Stimulated activated CD4-positive, alpha-beta T cell treated with anti-CD3 and anti-CD28 coated beads, TNF-alpha, amount 100 ng/mL, for 1 hour (primary cell): ENCODE results near the gene PTPRD.

Source experiments
- DNase-seq, 3 donors: peaks; one replicate each; pipeline ENCODE4 v3.0.0-alpha.2; 2020; ENCODE audit warnings: low read depth in 3 of 3, low spot score in 1 of 3

Gene PTPRD

DNA sequence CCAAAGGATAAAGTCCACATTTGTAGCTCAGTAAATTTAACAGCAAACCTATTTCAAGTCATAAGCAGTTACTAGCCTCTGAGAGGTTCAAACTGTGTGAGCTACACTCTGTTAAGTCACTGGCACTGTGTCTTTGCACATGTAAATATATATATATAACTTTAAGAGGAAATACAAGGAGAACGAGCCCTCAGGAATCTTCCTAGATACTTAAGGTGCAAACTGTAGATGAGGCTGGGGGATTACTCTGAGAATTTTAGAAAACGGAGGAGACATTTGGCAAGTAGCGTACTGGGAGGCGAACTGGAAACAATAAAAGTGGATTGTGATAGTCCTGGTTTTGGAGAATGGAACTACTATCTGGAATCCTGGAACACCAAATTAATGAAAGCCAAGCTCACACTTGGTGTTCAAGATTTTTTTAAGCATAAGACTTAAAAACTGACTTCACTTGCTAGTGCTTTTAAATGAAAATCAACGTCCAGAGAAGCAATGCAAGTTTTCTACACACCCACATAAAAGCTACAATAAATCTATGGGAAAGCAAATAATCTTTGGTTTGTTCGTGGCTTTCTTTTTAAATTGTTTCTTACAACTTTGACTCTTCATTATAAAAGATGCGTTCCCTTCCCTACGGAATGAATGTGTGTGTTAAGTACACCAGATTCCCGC, 1756.3 kb downstream of the PTPRD start:
- DNase-seq: no peak

DNA sequence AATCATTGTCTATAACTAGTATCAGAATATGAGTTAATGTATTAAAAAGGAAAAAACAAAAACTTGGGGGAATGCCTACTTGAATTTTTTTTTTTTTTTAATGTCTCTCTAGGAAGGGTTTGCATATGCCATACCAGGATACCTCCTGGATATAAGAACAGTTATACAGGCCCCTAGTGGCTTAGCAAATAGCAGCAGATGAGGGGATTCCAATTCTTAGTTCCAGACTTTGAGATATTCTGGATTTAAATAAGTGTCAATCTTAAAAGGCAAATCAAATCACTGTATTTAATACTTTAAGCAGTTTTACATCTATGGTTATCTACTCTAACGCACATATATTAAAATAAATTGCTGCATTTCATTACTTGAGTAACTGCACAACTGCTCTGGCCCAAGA, 1757.8 kb downstream of the PTPRD start:
- no peak for DNase-seq

DNA sequence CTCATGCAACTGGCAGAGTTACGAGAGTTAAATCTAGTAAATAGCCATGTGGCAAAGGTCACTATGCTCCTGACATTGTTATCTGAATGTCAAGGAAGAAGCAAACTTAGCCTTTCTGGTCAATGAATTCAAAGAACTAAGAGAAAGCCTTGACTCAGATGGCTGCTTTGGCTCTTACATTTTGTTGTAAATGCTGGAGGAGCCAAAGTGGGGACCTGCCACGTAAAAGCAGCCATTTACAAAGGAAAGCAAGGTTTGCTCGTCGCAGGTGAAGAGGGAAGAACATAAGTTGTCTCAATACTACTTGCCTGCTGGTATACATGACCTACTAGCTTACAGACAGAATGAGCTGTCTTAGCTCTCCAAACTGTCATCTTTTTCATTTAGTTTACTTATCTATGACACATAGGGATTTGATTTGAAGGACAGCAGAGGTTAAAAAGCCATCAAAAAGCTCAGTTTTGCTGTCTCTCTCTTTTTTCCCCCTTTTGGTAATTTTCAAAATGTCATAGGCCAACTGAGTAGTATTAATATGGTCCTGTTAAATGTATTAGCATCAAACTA, 1760.4 kb downstream of the PTPRD start:
- DNase-seq: no peak

DNA sequence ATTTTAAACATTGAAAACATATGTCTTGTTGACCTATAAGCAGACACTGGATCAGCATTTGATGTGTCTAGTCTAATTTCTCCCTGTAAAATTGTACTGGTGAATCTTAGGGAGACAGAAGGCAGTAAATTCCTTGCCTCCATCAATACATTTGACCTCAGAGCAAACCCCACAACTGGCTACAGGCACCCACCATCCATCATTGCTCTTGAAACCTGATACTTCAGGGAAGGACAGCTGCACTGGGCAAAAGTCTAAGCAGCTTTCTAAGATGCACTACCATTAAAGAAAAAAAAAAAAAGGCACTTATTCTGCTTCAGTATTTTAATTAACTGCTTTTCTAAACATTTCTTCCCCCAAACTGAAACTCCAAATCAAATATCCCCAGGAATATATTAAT, 1761.9 kb downstream of the PTPRD start:
- no peak for DNase-seq

DNA sequence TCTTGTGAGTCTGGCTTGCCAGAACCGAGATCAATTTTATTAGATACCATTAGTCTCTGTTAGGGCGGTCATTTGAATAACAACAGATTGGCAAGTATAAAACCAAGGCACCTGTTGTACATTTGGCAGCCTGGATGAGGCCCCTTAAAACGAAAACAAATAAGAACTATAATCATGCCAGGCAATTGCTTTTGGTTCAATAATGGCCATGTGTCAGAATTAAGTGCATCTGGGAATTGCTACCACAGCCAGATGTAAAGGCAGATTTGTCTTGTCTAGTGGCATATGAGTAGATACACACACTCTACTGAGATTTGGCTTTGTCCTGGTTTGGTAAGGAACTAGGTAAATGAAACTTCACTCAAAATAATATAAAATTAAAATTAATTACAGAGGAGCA, 1767.0 kb downstream of the PTPRD start:
- no peak for DNase-seq

DNA sequence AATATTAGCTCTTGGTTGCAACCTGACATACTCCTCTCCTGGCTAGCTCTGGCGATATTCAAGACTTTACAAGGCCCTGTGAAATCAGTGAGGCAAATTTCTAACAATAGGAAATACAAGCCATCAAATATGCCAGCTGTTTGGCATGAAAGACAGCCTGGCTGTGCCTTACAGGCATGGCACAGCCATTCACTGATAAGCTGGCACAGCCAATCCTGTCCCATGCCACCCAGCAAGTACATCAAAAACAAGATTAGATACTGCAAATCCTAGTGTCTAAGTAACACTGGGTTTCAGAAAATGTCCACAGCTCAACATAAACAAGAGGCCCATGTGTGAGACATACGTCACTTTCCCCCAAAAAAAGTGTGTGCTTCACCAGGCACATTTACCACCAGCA, 1767.4 kb downstream of the PTPRD start:
- no peak for DNase-seq

DNA sequence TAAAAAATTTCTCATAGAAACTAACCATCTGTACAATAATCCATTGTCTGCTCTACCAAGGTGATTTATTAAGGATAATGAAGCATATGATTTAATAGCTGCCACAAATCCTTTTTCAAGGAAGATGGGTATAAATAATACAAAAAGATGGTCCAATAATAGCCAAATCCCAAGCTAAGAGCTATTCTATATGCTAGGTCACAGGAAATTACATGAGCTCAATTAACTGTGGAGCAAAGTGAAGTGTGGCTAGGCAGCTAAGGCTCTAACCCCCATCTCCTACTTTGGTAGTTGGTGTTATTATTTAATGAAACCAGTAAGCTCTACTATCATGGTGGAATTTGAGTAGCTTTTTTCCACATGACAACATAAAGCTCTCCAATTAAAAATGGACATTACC, 1768.3 kb downstream of the PTPRD start:
- no peak for DNase-seq

DNA sequence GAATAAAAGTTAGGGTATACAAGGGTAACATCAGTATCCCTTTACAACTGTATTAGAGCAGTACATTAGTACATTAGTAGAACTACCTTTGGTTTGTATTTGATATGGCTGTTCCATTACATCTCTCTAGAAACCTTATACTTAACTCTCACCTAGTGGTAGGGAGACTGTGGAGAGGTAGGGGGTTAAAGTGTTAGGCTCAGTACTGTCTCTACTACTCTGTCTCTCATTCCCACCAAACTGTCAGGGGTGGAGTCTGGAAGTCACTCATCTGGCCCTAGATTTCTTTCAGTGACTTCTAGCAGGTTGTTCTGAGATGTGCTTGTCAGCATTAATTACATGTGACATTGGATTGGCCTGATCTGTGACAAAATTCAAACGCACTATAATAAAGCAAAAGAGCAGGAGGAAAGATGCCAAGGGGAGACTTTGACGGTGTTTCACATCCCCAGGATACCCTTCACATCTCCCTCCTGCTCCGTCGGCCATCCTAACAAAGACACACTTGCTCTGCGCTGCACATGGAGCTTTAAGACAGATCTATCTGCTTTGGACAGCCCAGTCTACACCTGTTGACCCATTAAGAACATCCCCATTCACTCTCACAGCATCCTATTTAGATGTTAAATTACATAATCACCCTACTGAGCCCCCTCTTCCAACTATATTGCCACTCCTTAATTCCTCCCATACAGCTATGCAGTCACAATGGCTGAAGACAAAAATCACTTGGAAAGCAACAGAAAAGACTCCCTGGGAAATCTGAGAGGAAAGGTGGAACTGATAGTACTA, 1770.2 kb downstream of the PTPRD start:
- no peak for DNase-seq

DNA sequence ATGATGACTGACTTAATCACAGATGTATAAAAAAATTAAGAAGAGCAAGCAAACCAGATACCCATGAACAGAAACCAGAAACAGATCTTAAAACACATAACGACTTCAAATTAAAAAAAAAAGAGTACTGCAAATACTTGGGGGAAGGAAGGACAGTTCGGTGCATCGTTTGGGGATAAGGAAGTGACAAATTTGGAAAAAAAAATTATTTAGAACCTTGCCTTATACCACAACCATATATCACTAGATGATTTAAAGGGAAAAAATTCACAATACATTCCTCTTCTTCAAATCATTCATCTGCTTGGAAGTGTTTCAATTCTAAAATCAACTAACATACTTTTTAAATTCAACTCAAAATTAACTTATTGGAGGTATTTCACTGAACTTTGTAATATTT, 1774.7 kb downstream of the PTPRD start:
- DNase-seq: no peak

DNA sequence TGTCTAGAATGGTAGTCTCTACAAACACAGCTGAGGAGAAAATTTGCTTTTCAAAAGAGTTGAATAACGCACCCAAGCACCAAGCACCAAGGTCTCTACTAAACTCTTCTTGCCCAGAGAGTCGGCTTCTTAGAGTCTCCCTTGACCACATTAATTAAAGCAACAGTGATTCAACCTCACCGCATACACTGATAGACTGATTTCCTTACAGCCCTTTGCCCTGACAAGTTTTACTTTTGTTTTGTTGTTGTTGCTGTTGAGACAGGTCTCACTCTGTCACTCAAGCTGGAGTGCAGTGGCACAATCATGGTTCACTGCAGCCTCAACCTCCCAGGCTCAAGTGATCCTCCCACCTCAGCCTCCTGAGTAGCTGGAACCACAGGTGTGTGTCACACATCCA, 1777.5 kb downstream of the PTPRD start:
- no peak for DNase-seq

DNA sequence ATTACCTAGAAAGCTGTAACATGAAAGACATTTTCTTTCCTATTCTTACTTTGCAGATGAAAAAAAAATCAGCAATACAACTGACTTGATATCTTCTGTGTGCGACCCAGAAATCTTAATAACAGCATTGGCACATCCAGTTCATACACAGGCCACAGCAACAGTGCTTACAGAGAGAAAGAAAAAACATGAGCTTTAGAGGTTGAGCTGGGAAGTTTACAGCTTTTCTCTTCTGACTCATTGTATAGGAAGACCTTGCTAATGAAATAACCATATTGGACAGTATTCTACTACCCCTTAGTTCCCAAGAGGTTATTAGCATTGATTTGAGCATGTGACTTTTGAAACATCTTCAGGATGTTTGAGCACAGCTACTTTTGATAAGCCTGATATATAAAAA, 1779.8 kb downstream of the PTPRD start:
- no peak for DNase-seq

DNA sequence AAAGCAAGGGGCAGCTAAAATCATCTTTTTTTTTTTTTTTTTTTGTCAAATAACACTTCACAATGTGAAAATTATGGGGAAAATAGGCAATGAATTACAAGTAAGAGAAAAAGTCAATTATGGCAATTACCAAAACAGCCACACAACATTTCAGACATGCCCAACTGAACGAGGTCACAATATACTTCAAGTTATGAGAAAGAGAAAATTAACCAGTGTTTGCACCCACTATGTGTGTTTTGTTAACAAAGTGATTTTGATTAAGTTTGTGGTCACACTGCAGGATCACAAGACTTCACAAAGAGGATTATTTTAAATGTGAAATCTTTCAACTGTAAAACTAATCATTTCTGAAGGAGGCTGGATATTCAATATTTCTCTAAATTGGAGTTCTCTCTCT, 1780.4 kb downstream of the PTPRD start:
- no peak for DNase-seq

DNA sequence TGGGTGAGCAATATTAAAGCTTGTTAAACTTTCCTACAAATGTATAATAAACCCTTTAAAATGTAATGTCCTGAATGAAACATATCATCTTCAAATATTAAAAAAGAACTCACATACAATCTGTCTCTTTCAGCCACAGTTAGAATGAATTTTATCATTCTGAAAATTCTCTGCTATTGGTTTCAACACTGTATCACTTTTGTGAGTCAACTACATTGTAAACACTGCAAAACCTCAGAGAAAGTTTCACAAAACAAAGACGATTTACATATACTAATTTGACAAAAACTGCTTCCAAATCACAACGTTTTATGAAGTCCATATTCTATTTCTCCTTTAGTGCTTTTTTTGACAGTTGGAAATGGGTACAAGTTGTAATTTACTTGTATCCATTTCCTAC, 1781.2 kb downstream of the PTPRD start:
- no peak for DNase-seq

DNA sequence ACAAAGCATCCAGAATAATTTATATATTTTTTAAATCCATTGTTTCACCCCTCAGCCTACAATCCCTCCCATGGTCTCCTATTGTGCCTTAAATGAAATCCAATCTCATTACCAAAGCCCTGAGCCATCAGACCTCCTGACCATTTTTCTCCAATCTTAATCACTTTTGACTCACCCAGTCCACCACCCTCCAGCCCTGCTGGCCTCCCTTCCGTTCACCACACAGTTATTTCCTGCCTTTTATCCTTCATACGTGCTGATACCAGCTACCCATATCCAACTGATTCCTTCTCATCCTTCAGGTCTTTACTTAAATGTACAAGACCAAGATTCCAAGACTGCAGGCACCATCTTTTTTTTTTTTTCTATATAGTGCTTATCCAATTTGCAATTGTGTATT, 1786.5 kb downstream of the PTPRD start:
- no peak for DNase-seq

DNA sequence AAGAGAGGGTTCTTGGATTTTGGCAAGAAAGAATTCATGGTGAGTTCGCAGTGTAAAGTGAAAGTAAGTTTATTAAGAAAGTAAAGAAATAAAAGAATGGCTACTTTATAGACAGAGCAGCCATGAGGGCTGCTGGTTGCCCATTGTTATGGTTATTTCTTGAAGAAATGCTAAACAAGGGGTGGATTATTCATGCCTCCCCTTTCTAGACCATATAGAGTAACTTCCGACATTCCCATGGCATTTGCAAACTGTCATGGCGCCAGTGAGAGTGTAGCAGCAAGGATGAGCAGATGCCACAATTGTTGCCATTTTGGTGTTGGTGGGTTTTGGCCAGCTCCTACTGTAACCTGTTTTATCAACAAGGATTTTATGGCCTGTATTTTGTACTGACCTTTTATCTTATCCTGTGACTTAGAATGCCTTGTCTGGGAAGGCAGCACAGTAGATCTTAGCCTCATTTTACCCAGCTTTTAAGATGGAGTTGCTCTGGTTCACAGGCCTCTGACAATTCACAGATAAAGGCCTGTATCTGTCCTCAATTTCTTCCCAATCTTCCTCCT, 1787.1 kb downstream of the PTPRD start:
- DNase-seq: no peak

DNA sequence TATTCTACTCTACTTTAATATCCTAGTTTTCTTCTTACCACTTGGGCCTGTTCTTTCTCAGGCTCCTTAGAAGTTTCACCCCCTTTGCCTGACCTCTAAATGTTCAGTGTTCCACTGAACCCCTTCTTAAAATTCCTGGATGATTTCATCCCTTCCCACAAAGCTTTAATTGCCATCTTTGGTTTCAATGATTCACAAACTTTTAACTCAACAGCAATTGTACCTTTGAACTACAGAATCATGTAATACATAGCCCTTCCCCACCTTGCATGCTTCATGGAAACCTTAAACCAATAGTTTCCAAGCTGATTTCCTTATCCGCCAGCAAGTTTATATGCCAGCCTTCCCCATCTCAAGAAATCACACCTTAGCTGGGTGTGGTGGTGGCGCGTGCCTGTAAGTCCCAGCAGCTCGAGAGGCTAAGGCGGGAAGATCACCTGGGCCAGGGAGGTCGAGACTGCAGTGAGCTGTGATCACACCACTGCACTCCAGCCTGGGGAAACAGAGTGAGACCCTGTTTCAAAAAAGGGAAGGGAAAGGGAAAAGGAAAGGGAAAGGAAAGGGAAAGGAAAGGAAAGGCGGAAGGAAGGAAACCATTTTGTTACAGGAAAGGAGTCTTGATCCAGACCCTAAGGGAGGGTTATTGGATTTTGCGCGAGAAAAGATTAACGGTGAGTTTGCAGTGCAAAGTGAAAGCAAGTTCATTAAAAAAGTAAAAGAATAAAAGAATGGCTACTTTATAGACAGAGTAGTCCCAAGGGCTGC, 1789.5 kb downstream of the PTPRD start:
- no peak for DNase-seq

DNA sequence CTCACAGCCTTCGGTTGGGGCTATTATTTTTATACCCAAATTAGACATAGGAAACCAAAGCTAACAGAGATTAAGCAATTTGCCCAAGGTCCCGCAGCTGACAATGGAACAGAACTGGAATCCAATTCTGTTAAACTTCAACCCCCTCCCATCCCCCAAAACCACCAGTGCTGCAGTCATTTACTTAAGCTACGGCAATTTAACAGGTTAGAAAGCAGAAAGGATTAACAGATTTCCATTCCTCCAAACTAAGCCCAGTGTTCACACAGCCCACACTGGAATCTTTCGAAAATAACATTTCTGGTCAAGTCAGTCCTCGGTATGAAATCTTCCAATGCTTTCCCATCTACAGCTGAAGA, 1790.2 kb downstream of the PTPRD start:
- no peak for DNase-seq

DNA sequence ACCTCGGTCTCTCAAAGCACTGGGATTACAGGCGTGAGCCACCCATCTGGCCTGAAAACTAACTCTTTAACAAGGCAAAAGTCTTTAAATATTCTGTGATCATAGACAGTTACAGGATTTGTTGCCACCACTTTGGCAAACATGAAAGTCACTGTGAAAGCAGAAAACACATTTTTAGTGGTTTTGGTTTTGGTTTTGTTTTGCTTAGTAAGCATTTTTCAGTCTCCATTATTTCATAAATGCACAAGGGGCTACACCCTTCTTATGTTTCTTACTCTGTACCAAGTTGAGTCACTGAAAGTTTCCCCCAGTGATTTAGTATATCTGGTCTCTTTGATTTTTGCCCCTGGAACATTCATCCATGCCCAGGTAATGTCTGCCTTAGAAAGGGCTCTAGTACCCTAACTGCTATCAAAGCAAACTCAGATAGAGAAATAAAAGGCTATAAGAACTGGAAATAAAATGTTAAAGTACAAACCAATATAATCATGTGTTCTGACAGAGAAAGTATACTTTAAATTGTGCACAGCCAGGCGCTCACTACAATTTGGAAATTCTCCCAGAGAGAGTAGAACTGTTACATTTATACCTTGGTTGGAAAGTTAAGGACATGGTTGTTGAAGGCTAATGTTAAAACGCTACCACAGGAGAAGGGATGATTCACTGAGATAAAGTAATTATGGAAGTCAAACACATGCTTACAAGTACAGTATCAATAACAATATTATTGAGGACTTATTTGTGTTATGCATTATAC, 1790.7 kb downstream of the PTPRD start:
- no peak for DNase-seq

DNA sequence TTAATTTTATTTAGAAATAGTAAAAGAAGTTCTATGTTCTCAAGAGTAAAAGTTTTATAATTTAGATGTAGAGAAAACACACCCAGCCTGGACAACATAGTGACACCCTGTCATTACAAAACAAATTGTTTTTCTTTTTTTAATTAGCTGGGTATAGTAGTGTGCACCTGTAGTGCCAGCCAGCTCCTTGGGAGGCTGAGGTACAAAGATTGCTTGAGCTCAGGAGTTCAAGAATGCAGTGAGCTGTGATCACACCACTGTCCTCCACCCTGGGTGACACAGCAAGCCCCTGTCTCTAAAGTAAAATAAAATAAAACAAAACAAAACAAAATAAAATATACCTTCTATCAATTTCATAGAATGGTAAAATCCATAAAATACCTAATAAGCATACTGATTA, 1795.5 kb downstream of the PTPRD start:
- no peak for DNase-seq

DNA sequence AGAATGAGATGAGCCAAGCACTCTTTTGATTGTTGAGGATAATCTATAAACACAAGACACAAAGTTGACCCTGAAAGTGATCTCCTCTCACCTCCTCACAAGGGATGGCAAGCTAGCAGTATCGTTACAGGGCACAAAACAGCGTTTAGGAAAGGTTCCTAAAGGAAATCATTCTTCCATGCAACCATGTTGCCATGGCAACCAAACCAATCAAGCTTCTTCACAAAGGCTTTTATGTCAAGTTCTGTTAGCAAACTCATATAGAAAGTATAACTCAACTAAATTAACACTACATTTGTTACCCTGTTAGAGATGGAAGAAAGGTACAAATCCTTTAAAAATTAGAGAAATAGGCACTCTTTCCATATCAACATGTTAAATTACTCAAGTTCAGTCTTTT, 1796.4 kb downstream of the PTPRD start:
- DNase-seq: no peak

DNA sequence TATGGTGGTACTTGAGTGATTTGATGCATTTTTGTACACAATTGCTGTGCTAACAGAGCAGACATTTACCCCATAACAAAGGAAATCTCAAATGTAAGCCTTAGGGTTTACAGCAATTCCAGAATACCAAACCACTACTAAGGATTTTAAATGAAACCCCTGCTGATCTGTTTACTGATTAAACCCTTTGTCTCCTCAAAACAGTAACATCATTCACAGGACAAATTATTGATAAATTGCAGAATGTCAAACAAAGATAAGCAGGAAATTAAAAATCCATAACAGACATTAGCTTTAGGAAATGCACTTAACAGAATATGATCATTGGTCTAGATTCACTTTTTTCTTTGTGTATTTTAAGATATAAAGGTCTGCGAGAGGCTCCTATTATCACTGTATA, 1796.9 kb downstream of the PTPRD start:
- DNase-seq: no peak
